RWPE2 (cell line): ENCODE data around the gene HTR3D.
A peak's percentile ranks its signal among the peaks of the same experiment; 100 is the strongest.
"Not testable (repeated sequence)": the region's sequence is repeated elsewhere in the genome, so short reads cannot be mapped to it uniquely, and the experiment has no call there.

Source experiments
- ATAC-seq: fragments of 200-7000 bp; cut with Tn5 transposase; 3 replicates; pipeline ENCODE4 v1.9.1; 2021; ENCODE audit warnings: low read depth
- DNase-seq: peaks from one replicate; pipeline ENCODE4 v3.0.0-alpha.2; 2020; ENCODE audit warnings: low spot score
- H3K27ac ChIP-seq: fragments of 450-650 bp; 2 replicates; pipeline ENCODE4 v1.5.1; 2017; ENCODE audit warnings: mild to moderate bottlenecking; ENCODE audit not compliant: poor library complexity, severe bottlenecking
- H3K27me3 ChIP-seq: fragments of 250-450 bp; sonication (Bioruptor Pico); 2 replicates; pipeline ENCODE4 v1.5.1; 2021; ENCODE audit warnings: mild to moderate bottlenecking, moderate library complexity; ENCODE audit not compliant: insufficient read depth, poor library complexity, severe bottlenecking
- H3K36me3 ChIP-seq: fragments of 250-450 bp; sonication (Bioruptor Pico); 2 replicates; pipeline ENCODE4 v1.5.1; 2020; ENCODE audit warnings: low read depth, mild to moderate bottlenecking, moderate library complexity
- H3K4me1 ChIP-seq: fragments of 250-450 bp; sonication (Bioruptor Pico); 2 replicates; pipeline ENCODE4 v1.5.1; 2021; ENCODE audit warnings: mild to moderate bottlenecking, moderate library complexity; ENCODE audit not compliant: insufficient read depth, poor library complexity, severe bottlenecking
- H3K4me3 ChIP-seq: fragments of 250-450 bp; sonication (Bioruptor Pico); 2 replicates; pipeline ENCODE4 v1.5.1; 2021; ENCODE audit warnings: mild to moderate bottlenecking, moderate library complexity; ENCODE audit not compliant: severe bottlenecking
- H3K9me3 ChIP-seq: fragments of 250-450 bp; sonication (Bioruptor Pico); 2 replicates; pipeline ENCODE4 v1.5.1; 2021; ENCODE audit warnings: mild to moderate bottlenecking, moderate library complexity; ENCODE audit not compliant: severe bottlenecking
- CTCF ChIP-seq: fragments of 450-650 bp; IDR thresholded peaks from one replicate; pipeline ENCODE4 v1.5.1; 2017; ENCODE audit warnings: mild to moderate bottlenecking, moderate library complexity; ENCODE audit not compliant: poor library complexity, severe bottlenecking

The HTR3D gene

GRCh38 chr3:184016811-184017671 is 14.5 kb upstream of the HTR3D start:
- TF ChIP-seq CTCF = peak; percentile 98
- H3K4me3 ChIP-seq = peak overlapping the region; percentile 94
- ATAC-seq (peak; percentile 79), DNase-seq (no peak)
- peaks cover 8% of the 10 kb centered on the region for H3K36me3 ChIP-seq
- H3K4me1 ChIP-seq = peaks cover 5% of the 10 kb centered on the region
- H3K27me3 ChIP-seq = no peaks in the 10 kb centered on the region
- no peak overlapping the region for H3K27ac ChIP-seq
- no peaks in the 10 kb centered on the region for H3K9me3 ChIP-seq

GRCh38 chr3:184017672-184018423 is 13.7 kb upstream of the HTR3D start, which contains the start of gene ABCC5:
Gene ABCC5 (minus strand): TSS chr3:184017884. CDS start chr3:184014392, 3,492 bp downstream.
- peak; percentile 84 for TF ChIP-seq CTCF
- H3K27ac ChIP-seq = no peak within 1 kb of the TSS
- no peaks in the 10 kb centered on the region; the same call in none of the 2 replicates for H3K36me3 ChIP-seq
- peak within 1 kb of the TSS; percentile 94 for H3K4me3 ChIP-seq
- H3K9me3 ChIP-seq = no peaks in the 10 kb centered on the region
- ATAC-seq (peak; percentile 98), DNase-seq (peak; percentile 90)
- H3K27me3 ChIP-seq = no peaks in the 10 kb centered on the region
- H3K4me1 ChIP-seq = peaks cover 5% of the 10 kb centered on the region

GRCh38 chr3:184018424-184018973 is 13.0 kb upstream of the HTR3D start:
- no peaks in the 10 kb centered on the region for H3K9me3 ChIP-seq
- TF ChIP-seq CTCF = no peak
- ATAC-seq (no peak), DNase-seq (no peak)
- H3K36me3 ChIP-seq = no peaks in the 10 kb centered on the region; the same call in 1 of the 2 replicates
- H3K4me3 ChIP-seq = peak overlapping the region; percentile 94
- H3K27ac ChIP-seq = no peak overlapping the region
- H3K27me3 ChIP-seq = no peaks in the 10 kb centered on the region
- H3K4me1 ChIP-seq = peaks cover 5% of the 10 kb centered on the region

GRCh38 chr3:184022323-184022722 is 9.2 kb upstream of the HTR3D start:
- ATAC-seq (no peak), DNase-seq (no peak)
- Histone ChIP-seq H3K4me3 (no peak overlapping the region), H3K9me3 (no peaks in the 10 kb centered on the region), H3K4me1 (no peaks in the 10 kb centered on the region), H3K27me3 (no peaks in the 10 kb centered on the region), H3K36me3 (no peaks in the 10 kb centered on the region), H3K27ac (no peak overlapping the region)
- no peak for TF ChIP-seq CTCF

GRCh38 chr3:184025256-184025655 is 6.3 kb upstream of the HTR3D start:
- not testable (repeated sequence) for H3K36me3 ChIP-seq, H3K27ac ChIP-seq, H3K27me3 ChIP-seq, DNase-seq, H3K4me3 ChIP-seq, H3K9me3 ChIP-seq, H3K4me1 ChIP-seq, ATAC-seq

- ATAC-seq, H3K4me1 ChIP-seq, H3K27me3 ChIP-seq, H3K27ac ChIP-seq, H3K36me3 ChIP-seq, H3K9me3 ChIP-seq, H3K4me3 ChIP-seq, DNase-seq: not testable (repeated sequence)
These were observed 3.2 kb upstream of the HTR3D start for GRCh38 chr3:184028275-184028890.
